Mesendoderm (in vitro differentiated cells): ENCODE results near the gene CCDC112.

Experiments used
- DNase-seq: peaks from one replicate; pipeline ENCODE4 v3.0.0; 2013
- H2AK5ac ChIP-seq: 2 replicates; pipeline ENCODE4 v1.6.1; 2013; ENCODE audit warnings: low read length, inconsistent platforms
- H2BK120ac ChIP-seq: 2 replicates; pipeline ENCODE4 v1.6.1; 2013; ENCODE audit warnings: low read depth, mild to moderate bottlenecking, low read length, moderate library complexity, mixed read lengths
- H2BK15ac ChIP-seq: replicated peaks from 2 replicates; pipeline ENCODE4 v1.6.1; 2013; ENCODE audit warnings: low read depth, mild to moderate bottlenecking, moderate library complexity
- H2BK5ac ChIP-seq: 2 replicates; pipeline ENCODE4 v1.6.1; 2013; ENCODE audit warnings: low read length, inconsistent platforms
- H3K18ac ChIP-seq: 2 replicates; pipeline ENCODE4 v1.6.1; 2013; ENCODE audit warnings: mild to moderate bottlenecking, low read length, mixed read lengths
- H3K23ac ChIP-seq: one replicate; pipeline ENCODE4 v1.6.1; 2013; ENCODE audit warnings: low read length
- H3K27ac ChIP-seq: 2 replicates; pipeline ENCODE4 v1.5.1; 2013; ENCODE audit warnings: low read depth, mild to moderate bottlenecking, inconsistent platforms, low read length, moderate library complexity
- H3K27me3 ChIP-seq: 2 replicates; pipeline ENCODE4 v1.6.1; 2013; ENCODE audit warnings: low read length, control low read depth, mild to moderate bottlenecking, inconsistent platforms; ENCODE audit not compliant: insufficient read depth, poor library complexity
- H3K36me3 ChIP-seq: 2 replicates; pipeline ENCODE4 v1.6.1; 2013; ENCODE audit warnings: low read length, inconsistent platforms; ENCODE audit not compliant: control insufficient read depth, insufficient read depth
- H3K4ac ChIP-seq: one replicate; pipeline ENCODE4 v1.6.1; 2013; ENCODE audit warnings: low read depth, mild to moderate bottlenecking, low read length, moderate library complexity
- H3K4me1 ChIP-seq: 2 replicates; pipeline ENCODE4 v1.6.1; 2013; ENCODE audit warnings: low read depth, low read length, inconsistent platforms; ENCODE audit not compliant: control insufficient read depth
- H3K4me2 ChIP-seq: 2 replicates; pipeline ENCODE4 v1.6.1; 2013; ENCODE audit warnings: low read length
- H3K4me3 ChIP-seq: 2 replicates; pipeline ENCODE4 v1.5.1; 2013; ENCODE audit warnings: mild to moderate bottlenecking, low read length
- H3K56ac ChIP-seq: one replicate; pipeline ENCODE4 v1.6.1; 2013; ENCODE audit warnings: low read length
- H3K79me1 ChIP-seq: 2 replicates; pipeline ENCODE4 v1.6.1; 2013; ENCODE audit warnings: low read length, inconsistent platforms
- H3K79me2 ChIP-seq: 2 replicates; pipeline ENCODE4 v1.6.1; 2013; ENCODE audit warnings: mild to moderate bottlenecking, low read length; ENCODE audit not compliant: control insufficient read depth, insufficient read depth
- H3K9ac ChIP-seq: 2 replicates; pipeline ENCODE4 v1.6.1; 2013; ENCODE audit warnings: low read length, inconsistent platforms
- H4K5ac ChIP-seq: one replicate; pipeline ENCODE4 v1.6.1; 2013; ENCODE audit warnings: low read length
- H4K8ac ChIP-seq: one replicate; pipeline ENCODE4 v1.6.1; 2013; ENCODE audit warnings: low read depth, mild to moderate bottlenecking, control low read depth, low read length, moderate library complexity
- WGBS: extraction: QIAGEN DNeasy Blood & Tissue Kit; methylation state at CpG from one replicate; pipeline ENCODE4 v1.1.7; 2013; ENCODE audit warnings: low lambda C conversion rate, missing lambda C conversion rate; ENCODE audit not compliant: insufficient coverage; ENCODE audit errors: extremely low coverage; 5-methylcytosine and 5-hydroxymethylcytosine counted together

The CCDC112 gene

DNA sequence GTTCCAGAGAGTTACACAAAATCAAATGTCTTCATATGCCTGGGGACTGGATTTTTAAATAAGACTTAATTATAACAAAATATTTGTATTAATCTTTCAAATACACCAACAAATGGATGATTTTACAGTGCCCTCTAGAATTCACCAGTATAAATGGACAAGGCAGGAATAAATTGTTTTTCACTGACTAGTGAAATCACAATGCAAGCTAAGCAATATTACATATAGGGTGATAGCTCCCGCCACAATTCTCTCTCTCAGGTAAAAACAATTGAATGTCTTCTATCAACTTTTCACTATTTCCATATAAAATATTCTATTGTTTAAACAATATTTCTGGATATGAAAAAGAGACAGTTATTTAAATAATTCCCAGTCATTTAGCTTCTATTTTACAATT is 8.0 kb upstream of the CCDC112 start:
- no peak overlapping the region for H3K4ac ChIP-seq
- H3K4me1 ChIP-seq = no peaks in the 10 kb centered on the region
- H2BK5ac ChIP-seq = no peak overlapping the region
- no peak overlapping the region for H3K4me3 ChIP-seq
- H3K4me2 ChIP-seq = no peak overlapping the region
- no peak overlapping the region for H2BK120ac ChIP-seq
- no peak overlapping the region for H4K8ac ChIP-seq
- no peaks in the 10 kb centered on the region for H3K27me3 ChIP-seq
- WGBS = no CpG with 5 or more reads among the region's 1 CpG
- DNase-seq = no peak
- no peak overlapping the region for H2BK15ac ChIP-seq
- H3K79me2 ChIP-seq = no peaks in the 10 kb centered on the region
- H3K36me3 ChIP-seq = no peaks in the 10 kb centered on the region
- H3K56ac ChIP-seq = no peak overlapping the region
- H2AK5ac ChIP-seq = no peak overlapping the region
- H3K27ac ChIP-seq = no peak overlapping the region
- no peak overlapping the region for H3K18ac ChIP-seq
- H3K9ac ChIP-seq = no peak overlapping the region
- H4K5ac ChIP-seq = no peak overlapping the region
- H3K23ac ChIP-seq = no peak overlapping the region
- H3K79me1 ChIP-seq = no peaks in the 10 kb centered on the region

DNA sequence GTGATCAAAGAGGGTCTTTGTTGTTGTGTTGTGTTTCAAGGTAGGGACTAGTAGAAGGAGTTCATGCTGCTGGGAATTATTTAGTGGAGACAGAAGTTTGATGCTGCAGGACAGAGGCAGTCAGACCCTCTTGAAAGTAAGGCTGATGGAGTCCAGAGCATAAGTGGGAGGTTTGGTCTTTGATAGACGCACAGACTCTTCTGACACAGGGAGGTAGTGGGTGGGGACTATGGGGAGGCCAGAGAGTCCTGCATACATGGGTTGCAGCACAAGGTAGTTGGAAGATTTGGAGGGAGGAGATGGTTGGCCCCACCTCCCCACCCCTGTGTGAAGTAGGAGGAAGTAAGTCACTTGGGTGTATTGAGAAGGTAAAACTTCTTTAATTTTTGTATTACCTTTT is 2.4 kb upstream of the CCDC112 start:
- Histone ChIP-seq H3K27ac (no peak overlapping the region), H3K36me3 (no peaks in the 10 kb centered on the region), H3K9ac (no peak overlapping the region), H3K56ac (no peak overlapping the region), H3K18ac (no peak overlapping the region), H3K79me2 (peaks cover 4% of the 10 kb centered on the region), H3K79me1 (no peaks in the 10 kb centered on the region), H3K27me3 (no peaks in the 10 kb centered on the region), H4K8ac (no peak overlapping the region), H2BK120ac (no peak overlapping the region), H2BK5ac (no peak overlapping the region), H3K23ac (no peak overlapping the region), H3K4me2 (no peak overlapping the region), H2BK15ac (no peak overlapping the region), H2AK5ac (no peak overlapping the region), H4K5ac (no peak overlapping the region), H3K4ac (no peak overlapping the region), H3K4me1 (no peaks in the 10 kb centered on the region), H3K4me3 (no peak overlapping the region)
- DNase-seq = no peak
- WGBS = no CpG with 5 or more reads among the region's 1 CpG

DNA sequence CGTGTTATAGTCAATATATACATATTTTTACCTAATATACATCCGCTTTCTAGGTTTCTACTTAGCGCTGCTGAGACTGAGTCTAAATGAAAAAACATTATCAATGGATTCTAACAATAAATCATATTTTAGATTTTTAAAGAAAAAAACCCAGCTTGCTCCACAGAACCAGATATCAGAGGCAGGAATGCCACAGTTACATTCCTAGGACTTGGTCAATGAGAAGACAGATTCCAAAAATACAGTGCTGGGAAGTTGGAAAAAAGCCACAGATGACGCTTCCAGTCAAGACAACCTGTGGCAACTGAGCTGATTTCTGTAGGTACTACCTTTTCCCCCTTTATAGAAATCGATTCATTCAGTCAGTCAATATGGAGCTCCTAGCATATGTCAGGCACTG is 577 bp upstream of the CCDC112 start:
- Histone ChIP-seq H3K4me2 (no peak overlapping the region), H3K4ac (no peak overlapping the region), H3K79me2 (peaks cover 4% of the 10 kb centered on the region), H3K4me1 (no peaks in the 10 kb centered on the region), H3K4me3 (no peak overlapping the region), H3K23ac (no peak overlapping the region), H2BK5ac (no peak overlapping the region), H2BK120ac (no peak overlapping the region), H3K79me1 (peaks cover 2% of the 10 kb centered on the region), H2AK5ac (no peak overlapping the region), H2BK15ac (no peak overlapping the region), H3K36me3 (no peaks in the 10 kb centered on the region), H3K18ac (no peak overlapping the region), H3K56ac (no peak overlapping the region), H3K27ac (no peak overlapping the region), H4K8ac (no peak overlapping the region), H3K27me3 (no peaks in the 10 kb centered on the region), H3K9ac (no peak overlapping the region), H4K5ac (no peak overlapping the region)
- no CpG with 5 or more reads among the region's 5 CpGs for whole genome bisulfite sequencing
- DNase-seq = no peak

DNA sequence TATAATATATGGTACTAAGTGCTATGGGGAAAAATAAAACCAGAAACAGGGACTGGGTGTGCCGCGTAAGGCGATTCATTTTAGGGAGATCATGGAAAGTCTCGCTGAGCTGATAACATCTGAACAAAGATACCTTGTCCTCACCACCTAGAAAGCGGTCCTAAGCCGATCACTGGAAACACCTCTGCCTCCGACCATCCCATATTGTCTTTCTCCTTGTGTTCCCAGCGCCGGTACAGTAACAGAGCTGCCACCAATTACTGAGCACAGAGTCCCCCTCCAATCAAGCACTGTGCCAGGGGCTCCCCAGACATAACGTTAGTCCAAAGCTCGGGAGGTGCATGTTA is 704 bp downstream of the CCDC112 start:
- H2AK5ac ChIP-seq = no peak overlapping the region
- H3K9ac ChIP-seq = peak overlapping the region; percentile 63
- no peaks in the 10 kb centered on the region for H3K27me3 ChIP-seq
- H3K4ac ChIP-seq = no peak overlapping the region
- H3K4me3 ChIP-seq = peak overlapping the region; percentile 49
- H3K56ac ChIP-seq = peak overlapping the region; percentile 91
- peak overlapping the region; percentile 47 for H3K4me2 ChIP-seq
- H3K18ac ChIP-seq = peak overlapping the region; percentile 85
- H3K27ac ChIP-seq = no peak overlapping the region
- H4K5ac ChIP-seq = no peak overlapping the region
- H3K79me1 ChIP-seq = peaks cover 2% of the 10 kb centered on the region
- H3K79me2 ChIP-seq = peaks cover 4% of the 10 kb centered on the region
- no peak overlapping the region for H2BK5ac ChIP-seq
- no peaks in the 10 kb centered on the region for H3K36me3 ChIP-seq
- H3K4me1 ChIP-seq = no peaks in the 10 kb centered on the region
- H4K8ac ChIP-seq = no peak overlapping the region
- no peak overlapping the region for H2BK15ac ChIP-seq
- no peak overlapping the region for H2BK120ac ChIP-seq
- DNase-seq = no peak
- H3K23ac ChIP-seq = no peak overlapping the region
- WGBS = no CpG with 5 or more reads among the region's 11 CpGs

DNA sequence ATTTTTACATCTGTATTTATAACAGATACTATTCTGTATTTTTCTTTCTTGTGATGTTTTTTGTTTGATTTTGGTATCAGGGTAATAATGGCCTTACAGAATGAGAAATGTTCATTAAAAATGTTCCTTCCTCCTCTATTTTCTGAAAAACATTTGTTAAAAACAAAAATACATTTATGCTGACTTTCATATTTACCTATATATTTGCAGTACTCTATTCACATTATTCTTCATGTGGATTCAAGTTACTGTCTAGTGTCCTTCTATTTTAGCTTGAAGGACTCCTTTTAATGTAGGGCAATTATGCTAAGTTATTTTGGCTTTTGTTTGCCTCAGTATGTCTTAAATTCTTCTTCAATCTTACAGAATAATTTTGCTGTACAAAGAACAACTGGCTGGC is 5.1 kb downstream of the CCDC112 start:
- no peak overlapping the region for H4K8ac ChIP-seq
- H4K5ac ChIP-seq = no peak overlapping the region
- peaks cover 4% of the 10 kb centered on the region for H3K79me2 ChIP-seq
- H3K36me3 ChIP-seq = no peaks in the 10 kb centered on the region
- H3K79me1 ChIP-seq = peaks cover 2% of the 10 kb centered on the region
- H2BK120ac ChIP-seq = no peak overlapping the region
- H3K56ac ChIP-seq = no peak overlapping the region
- no peak overlapping the region for H2BK15ac ChIP-seq
- H3K27me3 ChIP-seq = no peaks in the 10 kb centered on the region
- DNase-seq = no peak
- H3K4me3 ChIP-seq = no peak overlapping the region
- H3K4me1 ChIP-seq = no peaks in the 10 kb centered on the region
- H3K27ac ChIP-seq = no peak overlapping the region
- H2AK5ac ChIP-seq = no peak overlapping the region
- H3K18ac ChIP-seq = no peak overlapping the region
- no peak overlapping the region for H3K4ac ChIP-seq
- H2BK5ac ChIP-seq = no peak overlapping the region
- H3K9ac ChIP-seq = no peak overlapping the region
- no peak overlapping the region for H3K4me2 ChIP-seq
- no peak overlapping the region for H3K23ac ChIP-seq

DNA sequence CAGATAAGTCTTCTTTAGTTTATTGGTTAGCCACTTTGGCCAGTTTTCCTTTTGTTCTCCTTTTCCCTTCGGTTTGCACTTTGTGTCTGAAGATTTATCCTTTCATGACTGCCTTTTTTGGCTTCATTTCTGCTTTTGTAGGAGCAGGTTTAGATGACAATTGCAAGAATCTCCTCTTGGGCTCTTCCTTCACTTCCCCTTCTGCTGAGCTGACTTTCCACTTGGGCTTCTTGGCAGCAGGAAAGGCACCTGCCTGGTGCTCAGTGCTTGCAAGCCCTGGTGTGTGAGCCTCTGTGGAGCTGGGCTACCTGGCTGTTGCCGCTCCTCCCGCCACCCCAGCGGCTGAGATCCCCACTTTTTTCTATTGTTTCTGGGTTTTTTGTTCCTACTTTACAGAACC is 7.3 kb downstream of the CCDC112 start:
- H3K4me3 ChIP-seq = no peak overlapping the region
- DNase-seq = no peak

More for the DNA sequence above, 7.3 kb downstream of the CCDC112 start:
- H3K27me3 ChIP-seq = no peaks in the 10 kb centered on the region
- H4K5ac ChIP-seq = no peak overlapping the region
- no peak overlapping the region for H3K18ac ChIP-seq
- H2AK5ac ChIP-seq = no peak overlapping the region
- H3K36me3 ChIP-seq = no peaks in the 10 kb centered on the region
- H3K4me1 ChIP-seq = no peaks in the 10 kb centered on the region
- WGBS = no CpG with 5 or more reads among the region's 4 CpGs
- no peak overlapping the region for H3K4ac ChIP-seq
- no peak overlapping the region for H2BK120ac ChIP-seq
- H3K79me2 ChIP-seq = no peaks in the 10 kb centered on the region
- H3K23ac ChIP-seq = no peak overlapping the region
- no peak overlapping the region for H3K56ac ChIP-seq
- no peak overlapping the region for H2BK15ac ChIP-seq
- H3K4me2 ChIP-seq = no peak overlapping the region
- no peak overlapping the region for H2BK5ac ChIP-seq
- no peak overlapping the region for H3K27ac ChIP-seq
- no peak overlapping the region for H4K8ac ChIP-seq
- H3K79me1 ChIP-seq = peaks cover 4% of the 10 kb centered on the region
- no peak overlapping the region for H3K9ac ChIP-seq
